Endothelial cell of umbilical vein (primary cell): Measurements from ENCODE around the gene OR8H1. TPM values are rescaled to one million over a fixed set of nuclear protein-coding genes. Genes with fewer than 3 reads are reported as not detected.

Experiments used
- Bru-seq: library from RNA; stranded (reverse); fragments of 400-500 nt; gene quantifications from one replicate; lab custom pipeline; 2021; lab: Mats Ljungman, UMichigan
- BruChase-seq, 2 experiments: library from RNA; stranded (reverse); fragments of 400-500 nt; gene quantifications; one replicate each; lab custom pipeline; 2021; lab: Mats Ljungman, UMichigan
- BruUV-seq: library from RNA; stranded (reverse); fragments of 400-500 nt; replicated peaks from 2 replicates; lab custom pipeline; 2021; lab: Mats Ljungman, UMichigan
- CTCF ChIA-PET: fragments of 300-600, 350-600 bp; sonication (Branson Sonifier 250); formaldehyde crosslinking; loops from one replicate; lab custom pipeline; 2021; ENCODE audit warnings: antibody characterized with exemption, inconsistent platforms; lab: Charles Lee
- POLR2A ChIA-PET: fragments of 300-600, 350-600 bp; sonication (Branson Sonifier 250); formaldehyde crosslinking; loops from one replicate; lab custom pipeline; 2021; ENCODE audit warnings: antibody characterized with exemption, inconsistent platforms; lab: Charles Lee
- DNase-seq: peaks from one replicate; pipeline ENCODE4 v3.0.0-alpha.2; 2011; ENCODE audit warnings: low read depth, low spot score
- FAIRE-seq: peaks from 2 replicates; lab custom pipeline; 2011; peaks lifted over from hg19 to GRCh38; lab: Jason Lieb, UNC
- H2AFZ ChIP-seq: 2 replicates; pipeline ENCODE4 v1.6.0; 2012; ENCODE audit warnings: low read depth, low read length, control low read depth, inconsistent platforms
- H3K27ac ChIP-seq: 2 replicates; pipeline ENCODE4 v1.5.1; 2011; ENCODE audit warnings: low read depth, mild to moderate bottlenecking, control low read depth, low read length, moderate library complexity; ENCODE audit not compliant: insufficient read depth
- H3K27me3 ChIP-seq, 2 experiments: 2 replicates each; pipeline versions ENCODE4 v1.6.0 to v1.6.1; 2011; ENCODE audit warnings: low read length in 2 of 2, mixed read lengths in 1 of 2; ENCODE audit not compliant: control insufficient read depth in 2 of 2, insufficient read depth in 2 of 2
- H3K36me3 ChIP-seq, 2 experiments: 2 replicates in 1 of 2; 3 replicates in 1 of 2; pipeline ENCODE4 v1.5.1; 2011; ENCODE audit warnings: low read length in 2 of 2, mild to moderate bottlenecking in 1 of 2, moderate library complexity in 1 of 2; ENCODE audit not compliant: control insufficient read depth in 2 of 2, insufficient read depth in 2 of 2; ENCODE audit errors: extremely low read depth in 1 of 2
- H3K4me1 ChIP-seq: 3 replicates; pipeline ENCODE4 v1.5.1; 2011; ENCODE audit warnings: mild to moderate bottlenecking, low read length; ENCODE audit not compliant: control insufficient read depth, insufficient read depth; ENCODE audit errors: extremely low read depth
- H3K4me2 ChIP-seq: 2 replicates; pipeline ENCODE4 v1.6.1; 2011; ENCODE audit warnings: low read length, control low read depth, mixed read lengths; ENCODE audit not compliant: insufficient read depth
- H3K4me3 ChIP-seq, 3 experiments: fragments of 200-600 bp in 1 of 3; sonication (generic), shearing (Covaris generic) in 1 of 3; replicated peaks in 1 of 3; 2 replicates each; pipeline ENCODE4 v1.5.1; 2011 to 2016; ENCODE audit warnings: control low read depth in 3 of 3, low read length in 3 of 3, mild to moderate bottlenecking in 2 of 3, inconsistent platforms in 1 of 3, low read depth in 1 of 3, moderate library complexity in 1 of 3; ENCODE audit not compliant: insufficient read depth in 1 of 3
- H3K79me2 ChIP-seq: 2 replicates; pipeline ENCODE4 v1.6.0; 2012; ENCODE audit warnings: low read length, inconsistent platforms; ENCODE audit not compliant: control insufficient read depth, insufficient read depth
- H3K9ac ChIP-seq: replicated peaks from 2 replicates; pipeline ENCODE3; 2011; ENCODE audit warnings: low read length, control low read depth; ENCODE audit not compliant: insufficient read depth; ENCODE audit errors: extremely low read depth
- H3K9me1 ChIP-seq: replicated peaks from 3 replicates; pipeline ENCODE4 v1.6.0; 2011; ENCODE audit warnings: mild to moderate bottlenecking, low read length; ENCODE audit not compliant: control insufficient read depth, insufficient read depth; ENCODE audit errors: extremely low read depth
- H3K9me3 ChIP-seq: replicated peaks from 2 replicates; pipeline ENCODE4 v1.5.1; 2012; ENCODE audit warnings: low read length, inconsistent platforms; ENCODE audit not compliant: control insufficient read depth, insufficient read depth
- H4K20me1 ChIP-seq: replicated peaks from 2 replicates; pipeline ENCODE3; 2011; ENCODE audit warnings: mild to moderate bottlenecking, low read length; ENCODE audit not compliant: control insufficient read depth, insufficient read depth; ENCODE audit errors: extremely low read depth
- EZH2 ChIP-seq: IDR thresholded peaks from 2 replicates; pipeline ENCODE4 v1.6.1; 2012; ENCODE audit warnings: borderline replicate concordance, low read depth, mild to moderate bottlenecking, moderate library complexity, low read length, inconsistent platforms; ENCODE audit not compliant: severe bottlenecking
- MAX ChIP-seq: IDR thresholded peaks from 2 replicates; pipeline ENCODE4 v1.6.1; 2011; ENCODE audit not compliant: insufficient read depth, insufficient read length
- dilution Hi-C: fragments of 300-500 bp; cut with MboI; formaldehyde crosslinking; loops from one replicate; pipeline ENCODE4 v1.15.0; 2019; ENCODE audit warnings: low sequenced_read_pairs; ENCODE audit not compliant: extremely low pct_ligation_motif_present
- intact Hi-C: fragments of 100-400 bp; cut with micrococcal nuclease; formaldehyde crosslinking; loops from one replicate; pipeline ENCODE4 v1.10.0; 2022
- long read RNA-seq: library from polyadenylated mRNA; stranded (forward); transcript quantifications from one replicate; pipeline ENCODE4 v2.0.0, GENCODE V29; 2021
- polyA minus RNA-seq, 3 experiments: library from RNA; depleted of rRNA, polyadenylated mRNA; stranded (reverse); fragments of >200 nt; gene quantifications; 1 replicate in 1 of 3; 2 replicates in 2 of 3; pipeline ENCODE4 v1.2.3, GENCODE V29; 2011
- polyA plus RNA-seq, 4 experiments: library from polyadenylated mRNA; depleted of rRNA in 3 of 4; stranded (reverse) in 3 of 4; unstranded in 1 of 4; fragments of >200 nt; gene quantifications; 2 replicates each; pipeline versions ENCODE4 v1.2.1 to v1.2.3, GENCODE V29; 2011 to 2012; ENCODE audit warnings: missing spikeins in 1 of 4
- total RNA-seq: library from RNA; stranded (reverse); gene quantifications from 2 replicates; pipeline ENCODE4 v1.2.3, GENCODE V29; 2021

OR8H1 gene, protein sequence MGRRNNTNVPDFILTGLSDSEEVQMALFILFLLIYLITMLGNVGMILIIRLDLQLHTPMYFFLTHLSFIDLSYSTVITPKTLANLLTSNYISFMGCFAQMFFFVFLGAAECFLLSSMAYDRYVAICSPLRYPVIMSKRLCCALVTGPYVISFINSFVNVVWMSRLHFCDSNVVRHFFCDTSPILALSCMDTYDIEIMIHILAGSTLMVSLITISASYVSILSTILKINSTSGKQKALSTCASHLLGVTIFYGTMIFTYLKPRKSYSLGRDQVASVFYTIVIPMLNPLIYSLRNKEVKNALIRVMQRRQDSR
- total RNA-seq (not detected in 2 replicates), polyA plus RNA-seq (not detected in 2 replicates), polyA minus RNA-seq (not detected in 2 replicates), Bru-seq, nascent RNA (not detected), BruChase-seq, experiment 1, labeled RNA remaining after a 6-hour chase (not detected), BruChase-seq, experiment 2, labeled RNA remaining after a 2-hour chase (not detected)
- not detected in 2 replicates for polyA plus RNA-seq (2011; cell fraction: cytosol; rRNA removed)
- not detected in 2 replicates for polyA plus RNA-seq (2011; cell fraction: nucleus; rRNA removed)
- polyA plus RNA-seq (2012), result not detected in 2 replicates
- not detected for polyA minus RNA-seq (2011; cell fraction: cytosol; rRNA and poly(A)+ RNA removed)
- polyA minus RNA-seq (2011; cell fraction: nucleus; rRNA and poly(A)+ RNA removed), result not detected in 2 replicates
- long read RNA-seq, result 0 reads

DNA sequence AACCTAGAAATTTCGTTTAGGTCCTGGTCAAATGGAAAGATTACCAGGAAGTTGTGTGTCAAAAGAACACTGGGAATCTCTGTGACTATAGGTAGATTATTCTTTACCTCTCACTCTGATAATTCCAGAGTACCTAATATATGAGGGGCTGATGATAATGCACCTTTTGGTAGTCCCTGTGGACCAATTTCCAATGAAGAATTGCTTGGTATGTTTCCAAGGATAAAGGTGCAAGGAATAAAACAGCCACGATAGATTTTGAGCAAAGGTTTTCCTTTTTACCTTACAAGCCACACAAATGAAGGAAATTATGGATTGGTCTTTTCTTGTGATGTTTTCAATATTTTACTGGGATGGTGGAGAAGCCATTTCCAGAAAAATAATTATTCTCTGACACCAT is at the start of gene OR8H1:
Gene OR8H1, minus strand, starts transcription at position 101 of the 400 bp plus-strand sequence. CDS start 1,192 bp downstream, outside the sequence.
- ChIA-PET POLR2A (no interaction called here), CTCF (no interaction called here)
- Histone ChIP-seq H3K27me3 (no peaks in the 10 kb centered on the region), H3K9ac (no peak within 1 kb of the TSS), H3K4me3 (no peak within 1 kb of the TSS), H3K79me2 (no peaks in the 10 kb centered on the region), H3K27ac (no peak within 1 kb of the TSS), H3K9me3 (peaks cover 4% of the 10 kb centered on the region), H4K20me1 (no peaks in the 10 kb centered on the region), H2AFZ (no peak within 1 kb of the TSS), H3K4me1 (no peaks in the 10 kb centered on the region), H3K4me2 (no peak within 1 kb of the TSS), H3K36me3 (no peaks in the 10 kb centered on the region), H3K9me1 (no peaks in the 10 kb centered on the region)
- no TSS peak for BruUV-seq
- no peak for TF ChIP-seq EZH2
- FAIRE-seq (no peak), DNase-seq (no peak)
- intact Hi-C loops (no loop called here), dilution Hi-C loops (no loop called here)

GRCh38 chr11:56340289-56340688 is 48.2 kb upstream of the OR8H1 start:
- DNase-seq (no peak), FAIRE-seq (no peak)
- intact Hi-C loops, result no loop called here
- H3K4me1 ChIP-seq, result no peaks in the 10 kb centered on the region
- H3K36me3 ChIP-seq, result no peaks in the 10 kb centered on the region
- no peak for TF ChIP-seq MAX
- TF ChIP-seq EZH2, result no peak
- H3K27me3 ChIP-seq, result no peaks in the 10 kb centered on the region
- H2AFZ ChIP-seq, result no peak overlapping the region
- no peak overlapping the region for H3K27ac ChIP-seq
- H4K20me1 ChIP-seq, result no peaks in the 10 kb centered on the region
- no peak overlapping the region for H3K4me2 ChIP-seq
- POLR2A ChIA-PET, result no interaction called here
- no peak overlapping the region for H3K9ac ChIP-seq
- BruUV-seq, result no TSS peak
- dilution Hi-C loops, result no loop called here
- H3K9me3 ChIP-seq, result peaks cover 7% of the 10 kb centered on the region
- no peak overlapping the region for H3K4me3 ChIP-seq
- CTCF ChIA-PET, result no interaction called here
- H3K79me2 ChIP-seq, result no peaks in the 10 kb centered on the region
- H3K9me1 ChIP-seq, result no peaks in the 10 kb centered on the region
